Right atrium auricular region (tissue), 2 donors: ENCODE results near the gene KRT14. TPM values are rescaled to one million over a fixed set of nuclear protein-coding genes. Genes with fewer than 3 reads are reported as not detected.
A peak's percentile ranks its signal among the peaks of the same experiment; 100 is the strongest.
"Not testable (repeated sequence)": the region's sequence is repeated elsewhere in the genome, so short reads cannot be mapped to it uniquely, and the experiment has no call there.

Experiments used
- DNase-seq: peaks from one replicate; pipeline ENCODE4 v3.0.0-alpha.2; 2019; ENCODE audit warnings: low spot score
- H3K27ac ChIP-seq, 2 donors: fragments of 200-600 bp; sonication (generic); 1 replicate in 1 of 2; 2 replicates in 1 of 2; pipeline ENCODE4 v1.5.1; 2016 to 2019
- H3K27me3 ChIP-seq, 2 donors: fragments of 200-600 bp; sonication (generic); one replicate each; pipeline versions ENCODE4 v1.5.1 to v1.6.0; 2017 to 2019
- H3K36me3 ChIP-seq: fragments of 200-600 bp; sonication (generic); one replicate; pipeline ENCODE4 v1.5.1; 2016
- H3K4me1 ChIP-seq, 2 donors: fragments of 200-600 bp; sonication (generic); one replicate each; pipeline versions ENCODE4 v1.5.1 to v1.6.0; 2017 to 2019
- H3K4me3 ChIP-seq, 2 donors: fragments of 200-600 bp; sonication (generic); 1 replicate in 1 of 2; 2 replicates in 1 of 2; pipeline ENCODE4 v1.5.1; 2017 to 2019; ENCODE audit warnings: mild to moderate bottlenecking in 1 of 2, moderate library complexity in 1 of 2
- H3K9me3 ChIP-seq, 2 donors: fragments of 200-600 bp; sonication (generic); one replicate each; pipeline ENCODE4 v1.5.1; 2019
- CTCF ChIP-seq, 2 donors: fragments of 200-600 bp; sonication (generic); IDR thresholded peaks; one replicate each; pipeline ENCODE4 v1.5.1; 2019; ENCODE audit warnings: antibody characterized with exemption in 2 of 2
- total RNA-seq, 2 donors: library from RNA; depleted of rRNA; stranded (reverse); fragments of >200 nt; gene quantifications; one replicate each; pipeline ENCODE4 v1.1.0, GENCODE V29; 2016

The KRT14 gene
- total RNA-seq, 2 donors from 2014 or later: 20.3 TPM; not detected in 1

GRCh38 chr17:41580687-41581365 lies 5.9 kb downstream of the KRT14 start:
- H3K27me3 ChIP-seq: no peaks in the 10 kb centered on the region

GRCh38 chr17:41580244-41580575 lies 6.5 kb downstream of the KRT14 start:
- no peaks in the 10 kb centered on the region for H3K27me3 ChIP-seq
- H3K4me3 ChIP-seq: no peak overlapping the region
- no peak for TF ChIP-seq CTCF (IDR thresholded peaks at IDR 0.05)
- no peaks in the 10 kb centered on the region for H3K9me3 ChIP-seq
- no peaks in the 10 kb centered on the region for H3K36me3 ChIP-seq
- no peak for DNase-seq
- no peak overlapping the region for H3K27ac ChIP-seq
- H3K4me1 ChIP-seq: peaks cover 0 to 4% of the 10 kb centered on the region in 2 donors

More at GRCh38 chr17:41580687-41581365, 5.9 kb downstream of the KRT14 start:
- TF ChIP-seq CTCF (IDR thresholded peaks at IDR 0.05): no peak
- H3K27ac ChIP-seq: no peak overlapping the region
- H3K4me3 ChIP-seq: no peak overlapping the region
- no peaks in the 10 kb centered on the region for H3K36me3 ChIP-seq
- H3K9me3 ChIP-seq: no peaks in the 10 kb centered on the region
- DNase-seq: no peak
- H3K4me1 ChIP-seq: peaks cover 0 to 4% of the 10 kb centered on the region in 2 donors

GRCh38 chr17:41579484-41580243 lies 7.0 kb downstream of the KRT14 start:
- Histone ChIP-seq H3K36me3 (no peaks in the 10 kb centered on the region), H3K27me3 (no peaks in the 10 kb centered on the region)

GRCh38 chr17:41578971-41579370 lies 7.7 kb downstream of the KRT14 start:
- peaks cover 0 to 4% of the 10 kb centered on the region in 2 donors for H3K4me1 ChIP-seq
- no peak overlapping the region for H3K4me3 ChIP-seq
- H3K27ac ChIP-seq: no peak overlapping the region
- TF ChIP-seq CTCF (IDR thresholded peaks at IDR 0.05): no peak
- no peaks in the 10 kb centered on the region for H3K9me3 ChIP-seq
- no peaks in the 10 kb centered on the region for H3K27me3 ChIP-seq
- no peak for DNase-seq
- no peaks in the 10 kb centered on the region for H3K36me3 ChIP-seq

More at GRCh38 chr17:41579484-41580243, 7.0 kb downstream of the KRT14 start:
- Histone ChIP-seq H3K27ac (no peak overlapping the region), H3K4me3 (no peak overlapping the region), H3K9me3 (no peaks in the 10 kb centered on the region), H3K4me1 (peaks cover 0 to 4% of the 10 kb centered on the region in 2 donors)
- DNase-seq: peak; percentile 73
- peak; percentile 42 to 77 for TF ChIP-seq CTCF (IDR thresholded peaks at IDR 0.05)

GRCh38 chr17:41578538-41578937 lies 8.2 kb downstream of the KRT14 start:
- no peaks in the 10 kb centered on the region for H3K27me3 ChIP-seq
- no peak for TF ChIP-seq CTCF (IDR thresholded peaks at IDR 0.05)

GRCh38 chr17:41576740-41577139 lies 10.0 kb downstream of the KRT14 start:
- H3K4me3 ChIP-seq, H3K27me3 ChIP-seq, DNase-seq, H3K9me3 ChIP-seq, H3K4me1 ChIP-seq, H3K27ac ChIP-seq, H3K36me3 ChIP-seq: not testable (repeated sequence)

More at GRCh38 chr17:41578538-41578937, 8.2 kb downstream of the KRT14 start:
- H3K4me3 ChIP-seq: no peak overlapping the region
- H3K36me3 ChIP-seq: no peaks in the 10 kb centered on the region
- H3K4me1 ChIP-seq: peaks cover 0 to 4% of the 10 kb centered on the region in 2 donors
- H3K9me3 ChIP-seq: no peaks in the 10 kb centered on the region
- DNase-seq: no peak
- no peak overlapping the region for H3K27ac ChIP-seq
